ENCODE measurements around the gene IGFL1.
"Not testable (repeated sequence)": the region's sequence is repeated elsewhere in the genome, so short reads cannot be mapped to it uniquely, and the experiment has no call there.

IGFL1 gene

GRCh38 chr19:46262684-46263296, 33.2 kb downstream of the IGFL1 start:
- DNase-seq (ENCODE audit: insufficient read length, low spot score) (peak; percentile 20), FAIRE-seq (peak; percentile 82)

- FAIRE-seq; DNase-seq (ENCODE audit: insufficient read length, low spot score): not testable (repeated sequence)
Measured at GRCh38 chr19:46264801-46265200, 35.3 kb downstream of the IGFL1 start.

DNA sequence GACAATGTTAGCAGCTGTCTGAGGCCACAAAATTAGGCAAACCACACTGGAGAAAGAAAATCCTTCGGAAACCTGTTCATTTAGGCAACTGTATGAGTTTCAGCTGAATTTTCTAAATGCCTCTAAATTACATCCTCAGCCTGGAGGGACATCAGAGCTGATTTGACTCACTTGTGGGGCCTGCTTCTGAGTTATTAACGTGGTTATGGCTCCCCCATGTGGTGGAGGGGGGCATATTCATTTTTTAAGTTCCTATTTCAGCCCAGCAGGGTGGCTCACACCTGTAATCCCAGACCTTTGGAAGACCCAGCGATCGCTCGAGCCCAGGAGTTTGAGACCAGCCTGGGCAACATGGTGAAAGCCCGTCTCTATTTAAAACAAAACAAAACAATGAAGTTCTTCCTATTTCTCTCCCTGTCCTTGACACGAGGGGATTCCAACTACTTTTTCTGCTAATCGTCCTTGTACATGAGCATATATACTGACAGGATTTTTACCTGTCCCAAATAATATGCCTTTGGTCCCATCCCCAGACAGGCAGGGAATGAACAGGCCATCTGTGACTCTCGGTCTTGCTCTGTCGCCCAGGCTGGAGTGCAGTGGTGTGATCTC, 35.8 kb downstream of the IGFL1 start:
- FAIRE-seq (peak; percentile 88), DNase-seq (ENCODE audit: insufficient read length, low spot score) (peak; percentile 52)

- DNase-seq (ENCODE audit: insufficient read length, low spot score) (no peak), FAIRE-seq (no peak)
Measured at GRCh38 chr19:46269101-46269500, 39.6 kb downstream of the IGFL1 start.

GRCh38 chr19:46270521-46271256, 41.1 kb downstream of the IGFL1 start:
- no peak for DNase-seq (ENCODE audit: insufficient read length, low spot score)
- no peak for FAIRE-seq

DNA sequence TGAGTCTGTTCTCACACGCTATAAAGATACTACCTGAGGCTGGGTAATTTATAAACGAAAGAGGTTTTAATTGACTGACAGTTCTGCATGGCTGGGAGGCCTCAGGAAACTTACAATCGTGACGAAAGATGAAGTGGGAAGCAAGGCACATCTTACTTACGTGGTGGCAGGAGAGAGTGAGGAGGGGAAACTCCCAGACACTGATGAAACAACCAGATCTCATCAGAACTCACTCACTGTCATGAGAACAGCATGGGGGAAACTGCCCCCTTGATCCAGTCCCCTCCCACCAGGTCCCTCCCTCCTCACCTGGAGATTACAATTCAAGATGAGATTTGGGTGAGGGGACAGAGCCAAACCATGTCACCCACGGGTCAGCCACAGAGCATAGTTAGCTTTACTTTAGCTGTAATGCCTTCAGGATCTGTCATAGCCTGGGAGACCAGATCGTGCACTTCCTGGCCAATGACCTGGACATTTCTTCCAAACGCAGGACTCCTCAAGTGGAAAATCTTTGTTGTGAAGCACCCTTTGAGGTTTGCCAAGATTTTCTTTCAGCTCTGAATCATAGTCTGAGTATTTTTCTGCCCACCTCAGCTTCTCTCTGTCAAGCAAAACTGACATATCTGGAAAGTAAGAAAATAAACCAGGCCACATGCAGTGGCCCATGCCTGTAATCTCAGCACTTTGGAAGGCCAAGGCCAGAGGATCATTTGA, 42.1 kb downstream of the IGFL1 start:
- DNase-seq (ENCODE audit: insufficient read length, low spot score) (no peak), FAIRE-seq (no peak)

GRCh38 chr19:46273931-46274330, 44.4 kb downstream of the IGFL1 start:
- not testable (repeated sequence) for DNase-seq (ENCODE audit: insufficient read length, low spot score); FAIRE-seq

DNA sequence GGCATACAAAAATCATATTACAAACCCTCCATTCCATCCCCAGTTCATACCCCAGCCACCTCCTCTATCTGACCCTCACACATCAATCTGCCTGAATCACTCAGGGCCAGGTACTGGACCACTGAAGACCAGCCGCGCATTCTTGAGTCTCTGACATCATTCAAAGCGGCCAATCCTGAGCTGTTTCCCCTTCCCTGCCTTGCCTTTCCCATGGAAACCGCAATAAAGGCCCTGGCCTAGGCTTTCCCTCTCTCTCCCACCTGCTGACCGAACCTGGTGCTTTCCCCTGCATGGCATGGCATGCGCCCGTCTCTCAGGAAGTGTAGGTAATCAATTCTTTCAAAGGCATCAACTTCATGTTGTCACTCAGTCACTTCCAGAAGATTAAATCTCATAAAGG, 49.6 kb downstream of the IGFL1 start:
- DNase-seq (ENCODE audit: insufficient read length, low spot score) = no peak
- no peak for FAIRE-seq
